Measurements from ENCODE around the gene CLEC16A. TPM values are rescaled to one million over a fixed set of nuclear protein-coding genes. Genes with fewer than 3 reads are reported as not detected.

The CLEC16A gene
- total and polyA plus RNA-seq, 9 of the 15 experiments (the other 6 are each of a cell fraction or from before 2014, with no cell fraction given) = 1.00 to 22.3 (median 10.0) TPM

DNA sequence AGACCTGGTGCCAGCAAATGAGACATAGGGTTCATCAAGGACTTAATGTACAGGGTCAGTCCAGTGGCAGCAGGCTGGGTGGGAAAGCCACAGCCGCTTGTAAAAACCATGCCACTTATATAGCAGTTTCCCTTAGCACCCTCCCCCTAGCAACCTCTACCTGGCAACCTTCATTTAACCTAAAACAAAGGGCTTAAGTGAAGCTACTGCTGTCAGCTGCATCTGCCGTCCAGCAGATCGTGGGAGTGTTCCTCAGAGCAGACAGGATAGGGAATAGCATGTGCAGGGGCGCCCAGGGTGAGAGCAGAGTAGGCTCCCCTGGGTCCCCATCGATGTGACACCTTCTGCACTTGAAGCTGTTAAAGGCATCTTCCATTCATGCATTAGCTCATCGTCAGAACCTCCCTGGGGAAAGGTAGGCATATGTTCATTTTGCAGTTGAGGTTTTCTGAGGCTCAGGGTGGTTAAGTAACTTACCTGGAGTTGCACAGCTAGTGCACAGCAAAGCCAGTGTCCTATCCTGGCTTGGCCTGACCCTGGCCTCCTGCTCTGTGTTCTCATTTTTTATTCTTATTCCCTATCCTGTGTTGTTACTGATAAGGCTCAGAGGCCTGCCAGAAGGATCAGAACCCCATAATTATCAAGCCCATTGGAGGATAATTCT lies 199.1 kb downstream of the CLEC16A start (continued):
- no peak for TF ChIP-seq GTF3C2 (IDR thresholded peaks at IDR 0.05; ENCODE audit: borderline replicate concordance, extremely low read depth, insufficient read length)
- TF ChIP-seq PCBP2 (IDR thresholded peaks at IDR 0.05; ENCODE audit: low read depth, low read length, poor library complexity, severe bottlenecking) = no peak
- no peak for TF ChIP-seq FOXJ3 (CRISPR knock-in tag; IDR thresholded peaks at IDR 0.05)
- no peak for TF ChIP-seq AFF1 (IDR thresholded peaks at IDR 0.05; ENCODE audit: low read depth in 1 of 2, partially characterized antibody in 2 of 2)
- TF ChIP-seq NCOA1 (IDR thresholded peaks at IDR 0.05; ENCODE audit: low read depth) = no peak
- TF ChIP-seq, protein P1, sequence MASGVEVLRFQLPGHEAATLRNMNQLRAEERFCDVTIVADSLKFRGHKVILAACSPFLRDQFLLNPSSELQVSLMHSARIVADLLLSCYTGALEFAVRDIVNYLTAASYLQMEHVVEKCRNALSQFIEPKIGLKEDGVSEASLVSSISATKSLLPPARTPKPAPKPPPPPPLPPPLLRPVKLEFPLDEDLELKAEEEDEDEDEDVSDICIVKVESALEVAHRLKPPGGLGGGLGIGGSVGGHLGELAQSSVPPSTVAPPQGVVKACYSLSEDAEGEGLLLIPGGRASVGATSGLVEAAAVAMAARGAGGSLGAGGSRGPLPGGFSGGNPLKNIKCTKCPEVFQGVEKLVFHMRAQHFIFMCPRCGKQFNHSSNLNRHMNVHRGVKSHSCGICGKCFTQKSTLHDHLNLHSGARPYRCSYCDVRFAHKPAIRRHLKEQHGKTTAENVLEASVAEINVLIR (CRISPR knock-in tag; IDR thresholded peaks at IDR 0.05) = no peak
- no peak for TF ChIP-seq ZBTB1 (CRISPR knock-in tag; IDR thresholded peaks at IDR 0.05; ENCODE audit: borderline replicate concordance, low read depth)
- TF ChIP-seq MAFF (IDR thresholded peaks at IDR 0.05; ENCODE audit: low read length) = no peak
- TF ChIP-seq DACH1 (IDR thresholded peaks at IDR 0.05; ENCODE audit: partially characterized antibody) = no peak
- 0 out of 2 replicates have a peak, but pooled peaks have one; percentile 10 for TF ChIP-seq CBFA2T2 (conservative IDR thresholded peaks at IDR 0.05)
- peak; percentile 74; the same call in 1 of the 2 replicates for TF ChIP-seq ADNP (tag; IDR thresholded peaks at IDR 0.05)
- TF ChIP-seq STAG1 (CRISPR knock-in tag; IDR thresholded peaks at IDR 0.05; ENCODE audit: borderline replicate concordance) = no peak
- TF ChIP-seq C11orf30 (IDR thresholded peaks at IDR 0.05; ENCODE audit: low read depth) = no peak

Measured in K562 (cell line).